OCI-LY3 (cell line): ENCODE measurements around the gene FTO.
"Not testable (repeated sequence)": the region's sequence is repeated elsewhere in the genome, so short reads cannot be mapped to it uniquely, and the experiment has no call there.

Experiments
- H2AFZ ChIP-seq: fragments of 200-600, 300-600 bp; shearing (Covaris generic); 2 replicates; pipeline ENCODE4 v1.6.0; 2014; ENCODE audit warnings: antibody characterized with exemption, low read depth, low read length
- H3K27ac ChIP-seq: fragments of 200-600, 300-600 bp; sonication (generic); 2 replicates; pipeline ENCODE4 v1.5.1; 2014; ENCODE audit warnings: mild to moderate bottlenecking, low read length, moderate library complexity, mixed read lengths
- H3K27me3 ChIP-seq: fragments of 200-600, 300-600 bp; sonication (generic); 2 replicates; pipeline ENCODE4 v1.6.1; 2014; ENCODE audit warnings: low read depth, low read length, mixed read lengths
- H3K36me3 ChIP-seq: fragments of 200-600, 300-600 bp; sonication (generic); replicated peaks from 2 replicates; pipeline ENCODE3; 2014; ENCODE audit warnings: low read depth, low read length, mixed read lengths
- H3K4me1 ChIP-seq: fragments of 300-600, 200-600 bp; sonication (generic); 2 replicates; pipeline ENCODE4 v1.6.1; 2014; ENCODE audit warnings: low read length, mixed read lengths
- H3K4me2 ChIP-seq: fragments of 200-600, 300-600 bp; sonication (generic); 2 replicates; pipeline ENCODE4 v1.6.1; 2014; ENCODE audit warnings: low read length, mixed read lengths
- H3K4me3 ChIP-seq: fragments of 300-600, 200-600 bp; sonication (generic); 2 replicates; pipeline ENCODE4 v1.5.1; 2014; ENCODE audit warnings: antibody characterized with exemption, mild to moderate bottlenecking, low read length, moderate library complexity
- H3K79me2 ChIP-seq: fragments of 300-600, 200-600 bp; shearing (Covaris generic); 2 replicates; pipeline ENCODE4 v1.6.1; 2014; ENCODE audit warnings: mild to moderate bottlenecking, low read length, mixed read lengths
- H3K9ac ChIP-seq: fragments of 300-600, 200-600 bp; shearing (Covaris generic); 2 replicates; pipeline ENCODE4 v1.6.0; 2014; ENCODE audit warnings: mild to moderate bottlenecking, low read length, moderate library complexity
- H3K9me3 ChIP-seq: fragments of 200-600, 300-600 bp; shearing (Covaris generic); 2 replicates; pipeline ENCODE4 v1.6.1; 2014; ENCODE audit warnings: low read length, mixed read lengths; ENCODE audit not compliant: insufficient read depth
- H4K20me1 ChIP-seq: fragments of 200-600, 300-600 bp; sonication (generic); 2 replicates; pipeline ENCODE4 v1.6.1; 2016; ENCODE audit warnings: low read length, mixed read lengths; ENCODE audit not compliant: insufficient read depth
- EZH2phosphoT487 ChIP-seq: fragments of 200-600 bp; shearing (Covaris generic); IDR thresholded peaks from 2 replicates; pipeline ENCODE4 v1.6.1; 2018; ENCODE audit warnings: antibody characterized with exemption, mixed run types, low read depth
- TF ChIP-seq, protein P1 (sequence below): fragments of 200-600, 300-600 bp; sonication (generic); IDR thresholded peaks from 2 replicates; pipeline ENCODE4 v1.5.1; 2014; ENCODE audit warnings: antibody characterized with exemption, low read length, low read depth

Gene FTO

DNA sequence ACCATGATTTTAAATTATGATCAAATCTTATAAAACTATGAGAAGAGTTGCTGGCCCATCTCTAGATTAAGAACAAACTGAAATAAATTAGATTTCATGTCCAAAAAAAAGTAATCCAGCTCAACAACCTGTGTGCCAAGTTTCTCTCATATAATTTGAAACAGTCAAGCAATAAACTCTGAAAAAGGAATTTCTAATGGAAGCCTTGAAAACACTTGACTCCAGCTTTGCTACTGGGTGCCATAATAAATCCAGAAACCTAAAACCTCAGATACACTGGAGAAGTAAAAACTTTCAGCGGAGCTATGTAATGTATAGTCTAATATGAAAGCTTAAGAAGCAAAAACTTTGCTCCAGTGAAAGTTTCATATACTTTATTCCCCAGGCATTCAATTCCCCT is 25.8 kb upstream of the FTO start:
- H3K9me3 ChIP-seq: no peaks in the 10 kb centered on the region
- H3K4me2 ChIP-seq: peak overlapping the region; percentile 21; the same call in 1 of the 2 replicates
- H3K79me2 ChIP-seq: no peaks in the 10 kb centered on the region
- no peak overlapping the region for H3K27ac ChIP-seq
- H3K4me1 ChIP-seq: peaks cover 10% of the 10 kb centered on the region
- no peak for TF ChIP-seq EZH2phosphoT487
- TF ChIP-seq, protein P1, sequence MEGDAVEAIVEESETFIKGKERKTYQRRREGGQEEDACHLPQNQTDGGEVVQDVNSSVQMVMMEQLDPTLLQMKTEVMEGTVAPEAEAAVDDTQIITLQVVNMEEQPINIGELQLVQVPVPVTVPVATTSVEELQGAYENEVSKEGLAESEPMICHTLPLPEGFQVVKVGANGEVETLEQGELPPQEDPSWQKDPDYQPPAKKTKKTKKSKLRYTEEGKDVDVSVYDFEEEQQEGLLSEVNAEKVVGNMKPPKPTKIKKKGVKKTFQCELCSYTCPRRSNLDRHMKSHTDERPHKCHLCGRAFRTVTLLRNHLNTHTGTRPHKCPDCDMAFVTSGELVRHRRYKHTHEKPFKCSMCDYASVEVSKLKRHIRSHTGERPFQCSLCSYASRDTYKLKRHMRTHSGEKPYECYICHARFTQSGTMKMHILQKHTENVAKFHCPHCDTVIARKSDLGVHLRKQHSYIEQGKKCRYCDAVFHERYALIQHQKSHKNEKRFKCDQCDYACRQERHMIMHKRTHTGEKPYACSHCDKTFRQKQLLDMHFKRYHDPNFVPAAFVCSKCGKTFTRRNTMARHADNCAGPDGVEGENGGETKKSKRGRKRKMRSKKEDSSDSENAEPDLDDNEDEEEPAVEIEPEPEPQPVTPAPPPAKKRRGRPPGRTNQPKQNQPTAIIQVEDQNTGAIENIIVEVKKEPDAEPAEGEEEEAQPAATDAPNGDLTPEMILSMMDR: no peak
- no peak overlapping the region for H3K9ac ChIP-seq
- H3K36me3 ChIP-seq: no peaks in the 10 kb centered on the region
- H2AFZ ChIP-seq: no peak overlapping the region
- no peaks in the 10 kb centered on the region for H4K20me1 ChIP-seq
- no peaks in the 10 kb centered on the region for H3K27me3 ChIP-seq
- H3K4me3 ChIP-seq: no peak overlapping the region; the same call in 1 of the 2 replicates

DNA sequence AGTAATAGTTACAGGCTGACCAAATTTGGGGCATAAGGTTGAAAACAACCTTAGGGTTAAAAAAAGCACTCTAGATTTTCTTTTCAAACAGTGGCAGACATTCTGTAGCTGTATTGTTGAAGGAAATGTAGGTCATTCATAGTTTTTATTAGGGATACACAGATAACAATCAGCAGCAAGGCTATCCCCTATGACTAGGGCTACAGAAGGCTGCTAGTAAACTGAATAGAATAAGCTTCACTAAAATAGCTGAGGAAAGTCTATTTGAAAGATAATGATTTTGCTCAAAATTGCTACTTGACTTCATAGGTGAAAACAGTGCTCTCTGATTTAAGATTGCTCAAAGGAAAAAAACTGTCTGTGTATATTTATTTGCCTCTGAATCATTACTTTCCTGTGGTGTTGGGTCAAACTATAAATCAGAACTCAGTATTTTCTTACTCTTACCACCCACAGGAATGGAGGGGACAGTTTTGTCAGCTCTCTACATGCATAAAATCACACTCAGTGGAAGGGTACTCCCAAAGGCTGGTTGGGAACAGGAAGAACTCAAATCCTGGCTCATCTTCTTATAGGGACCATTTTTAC is 25.1 kb upstream of the FTO start:
- Histone ChIP-seq H3K9me3 (no peaks in the 10 kb centered on the region), H3K27ac (no peak overlapping the region; the same call in 1 of the 2 replicates), H4K20me1 (no peaks in the 10 kb centered on the region), H3K79me2 (no peaks in the 10 kb centered on the region), H3K4me1 (peaks cover 10% of the 10 kb centered on the region), H3K9ac (no peak overlapping the region; the same call in 1 of the 2 replicates), H3K4me2 (peak overlapping the region; percentile 21; the same call in 1 of the 2 replicates), H2AFZ (no peak overlapping the region), H3K36me3 (no peaks in the 10 kb centered on the region), H3K4me3 (no peak overlapping the region; the same call in 1 of the 2 replicates), H3K27me3 (no peaks in the 10 kb centered on the region)
- TF ChIP-seq EZH2phosphoT487: no peak

DNA sequence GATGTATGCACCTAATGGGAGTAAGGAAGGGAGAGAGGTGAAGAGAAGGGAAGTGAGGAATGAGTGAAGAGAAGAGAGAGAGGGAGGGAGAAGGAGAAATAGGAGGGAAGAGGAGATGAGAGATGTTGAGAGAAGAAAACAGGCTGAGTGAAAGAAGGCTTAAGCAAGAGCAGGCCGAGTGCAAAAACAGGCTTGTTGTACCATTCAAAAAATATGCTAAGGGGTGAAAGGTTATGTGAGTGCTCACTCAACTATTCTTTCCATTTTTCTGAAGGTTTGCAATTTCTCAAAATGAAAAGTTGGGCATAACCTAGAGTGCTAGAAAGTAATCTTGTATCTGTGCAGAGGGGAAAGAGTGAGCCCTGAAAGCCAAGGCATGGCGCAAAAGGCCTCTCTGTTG is 23.2 kb upstream of the FTO start:
- no peaks in the 10 kb centered on the region for H3K27me3 ChIP-seq
- no peaks in the 10 kb centered on the region for H3K79me2 ChIP-seq
- no peaks in the 10 kb centered on the region for H3K36me3 ChIP-seq
- no peak overlapping the region for H3K4me2 ChIP-seq
- no peak overlapping the region for H2AFZ ChIP-seq
- H3K4me3 ChIP-seq: no peak overlapping the region
- no peaks in the 10 kb centered on the region for H3K9me3 ChIP-seq
- H3K27ac ChIP-seq: no peak overlapping the region
- H4K20me1 ChIP-seq: no peaks in the 10 kb centered on the region
- TF ChIP-seq, protein P1: no peak
- no peak for TF ChIP-seq EZH2phosphoT487
- H3K4me1 ChIP-seq: peaks cover 10% of the 10 kb centered on the region
- H3K9ac ChIP-seq: no peak overlapping the region

DNA sequence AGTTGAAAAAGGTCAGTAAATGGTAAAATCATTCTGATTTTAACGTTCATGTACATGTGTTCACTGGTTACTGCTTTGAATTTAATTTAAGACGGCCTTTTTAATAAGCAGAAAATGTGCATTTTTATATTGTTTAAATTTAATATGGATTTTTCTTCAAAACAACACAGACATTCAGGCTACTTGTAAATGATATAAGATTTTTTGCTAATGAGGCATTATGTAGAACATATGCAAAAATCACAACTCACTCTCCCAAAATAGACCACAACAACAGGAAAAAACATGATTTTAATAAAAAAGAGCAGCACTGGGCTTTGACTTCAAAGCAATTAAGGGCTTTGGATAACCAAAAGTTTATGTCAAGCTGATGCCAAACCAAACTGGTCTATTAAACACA is 22.6 kb upstream of the FTO start:
- Histone ChIP-seq H3K4me3 (no peak overlapping the region), H3K27me3 (no peaks in the 10 kb centered on the region), H2AFZ (no peak overlapping the region), H3K27ac (no peak overlapping the region), H3K4me2 (no peak overlapping the region), H3K9me3 (no peaks in the 10 kb centered on the region), H3K79me2 (no peaks in the 10 kb centered on the region), H3K4me1 (peaks cover 10% of the 10 kb centered on the region), H3K9ac (no peak overlapping the region), H3K36me3 (no peaks in the 10 kb centered on the region), H4K20me1 (no peaks in the 10 kb centered on the region)
- TF ChIP-seq, protein P1: no peak
- no peak for TF ChIP-seq EZH2phosphoT487

DNA sequence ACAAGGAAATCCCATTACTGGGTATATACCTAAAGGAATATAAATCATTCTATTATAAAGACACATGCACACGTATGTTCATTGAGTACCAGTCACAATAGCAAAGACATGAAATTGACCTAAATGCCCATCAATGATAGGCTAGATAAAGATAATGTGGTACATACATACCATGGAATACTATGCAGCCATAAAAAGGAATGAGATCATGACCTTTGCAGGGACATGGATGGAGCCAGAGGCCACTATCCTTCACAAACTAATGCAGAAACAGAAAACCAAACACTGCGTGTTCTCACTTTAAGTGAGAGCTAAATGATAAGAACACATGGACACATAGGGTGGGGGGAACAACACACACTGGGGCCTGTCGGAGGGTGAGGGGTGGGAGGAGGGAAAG is 18.6 kb upstream of the FTO start:
- not testable (repeated sequence) for H3K4me3 ChIP-seq

More for the DNA sequence above, 18.6 kb upstream of the FTO start:
- H3K36me3 ChIP-seq, H3K9me3 ChIP-seq, H3K9ac ChIP-seq, H3K27me3 ChIP-seq, H4K20me1 ChIP-seq, H3K79me2 ChIP-seq, H2AFZ ChIP-seq, H3K27ac ChIP-seq, H3K4me1 ChIP-seq, H3K4me2 ChIP-seq: not testable (repeated sequence)
